ENCODE measurements around the gene PRMT7. TPM values are rescaled to one million over a fixed set of nuclear protein-coding genes. Genes with fewer than 3 reads are reported as not detected.

Gene PRMT7
- total RNA-seq, 6 donors from 2014 or later: 26.9 to 166 (median 38.8) TPM

- Histone ChIP-seq H3K27ac (no peak overlapping the region), H3K4me3 (no peak overlapping the region), H3K9me3 (no peaks in the 10 kb centered on the region), H3K4me1 (peaks cover 0 to 4% (median 0%) of the 10 kb centered on the region in 4 donors), H3K36me3 (no peaks in the 10 kb centered on the region), H3K27me3 (no peaks in the 10 kb centered on the region)
- DNase-seq (peak in 1 of 2 donors; percentile 44), ATAC-seq (ENCODE audit: low FRiP score in 2 of 2) (no peak)
- TF ChIP-seq EP300 (IDR thresholded peaks at IDR 0.05): no peak
- no peak for TF ChIP-seq CTCF (IDR thresholded peaks at IDR 0.05)
- no peak for TF ChIP-seq POLR2A (IDR thresholded peaks at IDR 0.05)
- TF ChIP-seq POLR2AphosphoS5 (IDR thresholded peaks at IDR 0.05): no peak
- 88 to 100% methylated on average over 5 to 9 of the region's 9 CpGs for WGBS, 2 donors
These were observed 64.3 kb downstream of the PRMT7 start for GRCh38 chr16:68374961-68375660.

GRCh38 chr16:68375801-68376536 is 65.2 kb downstream of the PRMT7 start:
- Histone ChIP-seq H3K27me3 (no peaks in the 10 kb centered on the region), H3K4me1 (peaks cover 0 to under 1% (median 0%) of the 10 kb centered on the region in 4 donors), H3K36me3 (no peaks in the 10 kb centered on the region), H3K27ac (no peak overlapping the region), H3K4me3 (no peak overlapping the region), H3K9me3 (no peaks in the 10 kb centered on the region)
- WGBS, 2 donors: 90 to 96% methylated on average over 4 to 11 of the region's 11 CpGs
- DNase-seq (peak in 1 of 2 donors; percentile 42), ATAC-seq (ENCODE audit: low FRiP score in 2 of 2) (no peak)
- no peak for TF ChIP-seq POLR2A (IDR thresholded peaks at IDR 0.05)
- TF ChIP-seq EP300 (IDR thresholded peaks at IDR 0.05): no peak
- no peak for TF ChIP-seq POLR2AphosphoS5 (IDR thresholded peaks at IDR 0.05)
- no peak for TF ChIP-seq CTCF (IDR thresholded peaks at IDR 0.05)

- Histone ChIP-seq H3K27me3 (no peaks in the 10 kb centered on the region), H3K27ac (no peak overlapping the region), H3K4me3 (no peak overlapping the region), H3K4me1 (no peaks in the 10 kb centered on the region), H3K9me3 (no peaks in the 10 kb centered on the region), H3K36me3 (no peaks in the 10 kb centered on the region)
- DNase-seq (peak in 1 of 2 donors; percentile 30), ATAC-seq (ENCODE audit: low FRiP score in 2 of 2) (no peak)
- WGBS, 2 donors: 100% methylated on average over 5 to 6 of the region's 6 CpGs
- TF ChIP-seq CTCF (IDR thresholded peaks at IDR 0.05): no peak
- TF ChIP-seq EP300 (IDR thresholded peaks at IDR 0.05): no peak
- TF ChIP-seq POLR2A (IDR thresholded peaks at IDR 0.05): no peak
- TF ChIP-seq POLR2AphosphoS5 (IDR thresholded peaks at IDR 0.05): no peak
These were observed 65.8 kb downstream of the PRMT7 start for GRCh38 chr16:68376590-68376989.

- H3K9me3 ChIP-seq: no peaks in the 10 kb centered on the region
- ATAC-seq (ENCODE audit: low FRiP score in 2 of 2): no peak
- TF ChIP-seq CTCF (IDR thresholded peaks at IDR 0.05) (no peak), POLR2A (IDR thresholded peaks at IDR 0.05) (no peak), POLR2AphosphoS5 (IDR thresholded peaks at IDR 0.05) (no peak), EP300 (IDR thresholded peaks at IDR 0.05) (no peak)
- no peaks in the 10 kb centered on the region for H3K4me1 ChIP-seq
- DNase-seq: peak in 1 of 2 donors; percentile 68
- no peaks in the 10 kb centered on the region for H3K27me3 ChIP-seq
- H3K4me3 ChIP-seq: no peak overlapping the region
- H3K27ac ChIP-seq: no peak overlapping the region
- 100% methylated on average over 7 of the region's 7 CpGs; no CpG with 5 or more reads in 1 of the 2 donors for WGBS, 2 donors
- no peaks in the 10 kb centered on the region for H3K36me3 ChIP-seq
These were observed 66.4 kb downstream of the PRMT7 start for GRCh38 chr16:68377221-68377620.

Measured in upper lobe of left lung (tissue), 6 donors.